Fibroblast of lung (primary cell): ENCODE results near the gene PARS2. TPM values are rescaled to one million over a fixed set of nuclear protein-coding genes. Genes with fewer than 3 reads are reported as not detected.
A peak's percentile ranks its signal among the peaks of the same experiment; 100 is the strongest.

Experiments used
- DNase-seq, 2 donors: peaks; one replicate each; pipeline versions ENCODE4 v3.0.0 to v3.0.0-alpha.2; 2010; ENCODE audit warnings: low read depth in 2 of 2
- H2AFZ ChIP-seq: 2 replicates; pipeline ENCODE4 v1.5.1; 2012; ENCODE audit warnings: low read length, control low read depth, inconsistent platforms
- H3K27ac ChIP-seq: 2 replicates; pipeline ENCODE4 v1.5.1; 2011; ENCODE audit warnings: low read length, control low read depth; ENCODE audit not compliant: insufficient read depth
- H3K27me3 ChIP-seq: 2 replicates; pipeline ENCODE4 v1.5.1; 2011; ENCODE audit warnings: mild to moderate bottlenecking, low read length; ENCODE audit not compliant: control insufficient read depth, insufficient read depth
- H3K36me3 ChIP-seq: 2 replicates; pipeline ENCODE4 v1.5.1; 2011; ENCODE audit warnings: low read length; ENCODE audit not compliant: control insufficient read depth, insufficient read depth
- H3K4me1 ChIP-seq: 2 replicates; pipeline ENCODE4 v1.5.1; 2011; ENCODE audit warnings: low read length; ENCODE audit not compliant: control insufficient read depth, insufficient read depth; ENCODE audit errors: extremely low read depth
- H3K4me2 ChIP-seq: 2 replicates; pipeline ENCODE4 v1.5.1; 2011; ENCODE audit warnings: low read length, control low read depth; ENCODE audit not compliant: insufficient read depth; ENCODE audit errors: extremely low read depth
- H3K4me3 ChIP-seq, 4 experiments: fragments of 200-600 bp in 1 of 4; sonication (generic) in 1 of 4; replicated peaks in 1 of 4; 2 replicates each; pipeline ENCODE4 v1.5.1; 2011 to 2016; ENCODE audit warnings: low read length in 4 of 4, low read depth in 3 of 4, mild to moderate bottlenecking in 3 of 4, control low read depth in 2 of 4, inconsistent platforms in 1 of 4, mixed read lengths in 1 of 4; ENCODE audit not compliant: insufficient read depth in 1 of 4; ENCODE audit errors: control extremely low read depth in 1 of 4
- H3K79me2 ChIP-seq: 2 replicates; pipeline ENCODE4 v1.5.1; 2012; ENCODE audit warnings: mild to moderate bottlenecking, low read length, inconsistent platforms; ENCODE audit not compliant: control insufficient read depth, insufficient read depth
- H3K9ac ChIP-seq: 2 replicates; pipeline ENCODE4 v1.5.1; 2011; ENCODE audit warnings: mild to moderate bottlenecking, low read length, control low read depth; ENCODE audit not compliant: insufficient read depth
- H3K9me3 ChIP-seq: 2 replicates; pipeline ENCODE4 v1.5.1; 2012; ENCODE audit warnings: low read depth, low read length; ENCODE audit not compliant: control insufficient read depth, insufficient read depth
- H4K20me1 ChIP-seq: 2 replicates; pipeline ENCODE4 v1.5.1; 2011; ENCODE audit warnings: low read length; ENCODE audit not compliant: control insufficient read depth, insufficient read depth; ENCODE audit errors: extremely low read depth
- EZH2 ChIP-seq: IDR thresholded peaks from 2 replicates; pipeline ENCODE4 v1.5.1; 2012; ENCODE audit warnings: low read length, control low read depth, mild to moderate bottlenecking; ENCODE audit errors: missing control alignments
- polyA plus RNA-seq, 2 donors: library from polyadenylated mRNA; depleted of rRNA in 1 of 2; stranded (reverse) in 1 of 2; unstranded in 1 of 2; fragments of >200 nt; gene quantifications; 2 replicates each; pipeline ENCODE4 v1.2.1, GENCODE V29; 2011 to 2012; ENCODE audit warnings: missing spikeins in 1 of 2
- total RNA-seq: library from RNA; depleted of rRNA; stranded (reverse); fragments of >200 nt; gene quantifications from 2 replicates; pipeline ENCODE4 v1.2.1, GENCODE V29; 2014
- TF ChIP-seq, protein P1 (sequence below), 2 donors: IDR thresholded peaks in 1 of 2; conservative IDR thresholded peaks in 1 of 2; 1 replicate in 1 of 2; 2 replicates in 1 of 2; pipeline ENCODE4 v1.5.1; 2011 to 2012; ENCODE audit warnings: low read length in 2 of 2, control low read depth in 1 of 2, inconsistent platforms in 1 of 2, low read depth in 1 of 2, mild to moderate bottlenecking in 1 of 2

PARS2 gene
- total and polyA plus RNA-seq, 2 donors (not counting 1 experiment from before 2014, with no cell fraction given), result 3.4 to 5.4 TPM

DNA sequence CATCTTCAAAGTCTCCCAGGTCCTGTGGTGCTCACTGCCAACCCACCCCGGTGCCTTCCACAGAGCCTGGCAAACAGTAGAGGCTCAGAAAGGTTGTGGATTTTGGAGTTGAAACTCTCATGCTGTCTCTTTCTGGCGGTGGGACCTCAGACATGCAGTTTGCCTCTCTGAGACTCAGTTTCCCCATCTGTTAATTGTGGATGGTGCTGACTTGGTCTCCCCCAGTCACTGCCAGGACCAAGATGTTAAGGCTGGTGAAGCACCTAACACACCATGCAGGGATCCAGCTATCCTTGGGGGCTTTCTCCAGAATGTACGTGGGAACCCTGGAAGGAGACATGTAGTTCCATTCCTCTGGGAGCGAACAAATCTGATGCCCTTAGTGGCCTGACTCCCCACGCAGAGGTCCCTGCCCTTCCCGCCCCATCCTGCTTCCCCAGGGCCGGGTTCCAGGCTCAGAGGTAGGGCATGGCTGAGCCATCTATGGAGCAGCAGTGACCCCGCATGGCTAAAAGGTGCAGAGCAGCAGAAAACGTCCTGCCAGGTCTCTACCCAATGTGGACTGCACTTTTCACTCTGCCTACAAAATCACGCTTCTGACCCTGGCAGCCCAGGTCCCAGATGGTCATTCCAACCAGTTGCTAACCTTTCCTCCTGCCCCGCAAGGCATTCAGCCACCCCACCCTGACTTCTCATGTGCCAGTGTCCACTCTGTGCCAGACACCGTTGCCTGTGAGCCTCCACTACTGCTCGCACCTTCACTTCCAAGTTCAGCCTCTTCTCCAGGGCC lies 46.0 kb upstream of the PARS2 start:
- Histone ChIP-seq H3K27me3 (peaks cover 4% of the 10 kb centered on the region), H2AFZ (no peak overlapping the region), H3K36me3 (no peaks in the 10 kb centered on the region), H3K79me2 (no peaks in the 10 kb centered on the region), H3K4me1 (no peaks in the 10 kb centered on the region), H3K4me2 (no peak overlapping the region), H3K27ac (no peak overlapping the region), H3K4me3 (no peak overlapping the region), H4K20me1 (no peaks in the 10 kb centered on the region), H3K9me3 (no peaks in the 10 kb centered on the region), H3K9ac (no peak overlapping the region)
- TF ChIP-seq EZH2, result no peak
- TF ChIP-seq, protein P1, sequence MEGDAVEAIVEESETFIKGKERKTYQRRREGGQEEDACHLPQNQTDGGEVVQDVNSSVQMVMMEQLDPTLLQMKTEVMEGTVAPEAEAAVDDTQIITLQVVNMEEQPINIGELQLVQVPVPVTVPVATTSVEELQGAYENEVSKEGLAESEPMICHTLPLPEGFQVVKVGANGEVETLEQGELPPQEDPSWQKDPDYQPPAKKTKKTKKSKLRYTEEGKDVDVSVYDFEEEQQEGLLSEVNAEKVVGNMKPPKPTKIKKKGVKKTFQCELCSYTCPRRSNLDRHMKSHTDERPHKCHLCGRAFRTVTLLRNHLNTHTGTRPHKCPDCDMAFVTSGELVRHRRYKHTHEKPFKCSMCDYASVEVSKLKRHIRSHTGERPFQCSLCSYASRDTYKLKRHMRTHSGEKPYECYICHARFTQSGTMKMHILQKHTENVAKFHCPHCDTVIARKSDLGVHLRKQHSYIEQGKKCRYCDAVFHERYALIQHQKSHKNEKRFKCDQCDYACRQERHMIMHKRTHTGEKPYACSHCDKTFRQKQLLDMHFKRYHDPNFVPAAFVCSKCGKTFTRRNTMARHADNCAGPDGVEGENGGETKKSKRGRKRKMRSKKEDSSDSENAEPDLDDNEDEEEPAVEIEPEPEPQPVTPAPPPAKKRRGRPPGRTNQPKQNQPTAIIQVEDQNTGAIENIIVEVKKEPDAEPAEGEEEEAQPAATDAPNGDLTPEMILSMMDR (conservative IDR thresholded peaks at IDR 0.05 in 1 of 2, IDR thresholded peaks at IDR 0.05 in 1 of 2; ENCODE audit: low read depth in 1 of 2, low read length in 2 of 2), result peak; percentile 91 to 92
- peak in 1 of 2 donors; percentile 46 for DNase-seq

DNA sequence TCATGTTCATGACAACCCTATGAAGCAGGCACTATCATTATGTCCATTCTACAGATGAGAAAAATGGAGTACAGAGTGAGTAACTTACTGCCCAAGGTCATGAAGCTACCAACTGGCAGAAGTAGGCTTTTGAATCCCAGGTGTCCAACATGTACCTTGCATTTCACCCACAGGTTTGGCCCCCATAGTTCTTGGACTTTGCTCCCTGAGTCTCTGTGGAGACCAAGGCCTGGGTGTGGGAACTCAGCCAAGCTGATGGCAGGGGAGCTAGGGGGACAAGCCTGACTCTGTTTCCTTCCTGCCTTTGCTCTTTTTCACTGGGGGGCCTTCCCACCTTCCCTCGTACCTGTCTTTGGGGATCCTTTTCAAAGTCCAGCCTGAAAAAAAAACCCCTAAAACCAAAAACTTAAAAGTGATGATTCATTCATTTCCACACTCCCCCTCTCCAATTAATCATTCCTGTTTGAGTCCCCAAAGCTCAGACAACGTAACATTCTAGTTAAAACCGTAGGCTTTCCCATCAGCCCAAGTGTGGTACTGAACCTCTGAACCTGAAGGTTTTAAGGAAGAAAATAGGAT lies 45.3 kb upstream of the PARS2 start:
- no peak overlapping the region for H3K4me2 ChIP-seq
- H4K20me1 ChIP-seq, result no peaks in the 10 kb centered on the region
- no peak overlapping the region for H3K27ac ChIP-seq
- H3K79me2 ChIP-seq, result no peaks in the 10 kb centered on the region
- H3K4me3 ChIP-seq, result no peak overlapping the region
- DNase-seq, result no peak
- no peaks in the 10 kb centered on the region for H3K9me3 ChIP-seq
- H2AFZ ChIP-seq, result no peak overlapping the region
- H3K9ac ChIP-seq, result no peak overlapping the region
- TF ChIP-seq EZH2, result no peak
- TF ChIP-seq, protein P1 (conservative IDR thresholded peaks at IDR 0.05 in 1 of 2, IDR thresholded peaks at IDR 0.05 in 1 of 2; ENCODE audit: low read depth in 1 of 2, low read length in 2 of 2), result no peak
- no peaks in the 10 kb centered on the region for H3K4me1 ChIP-seq
- no peaks in the 10 kb centered on the region for H3K36me3 ChIP-seq
- peaks cover 4% of the 10 kb centered on the region for H3K27me3 ChIP-seq

DNA sequence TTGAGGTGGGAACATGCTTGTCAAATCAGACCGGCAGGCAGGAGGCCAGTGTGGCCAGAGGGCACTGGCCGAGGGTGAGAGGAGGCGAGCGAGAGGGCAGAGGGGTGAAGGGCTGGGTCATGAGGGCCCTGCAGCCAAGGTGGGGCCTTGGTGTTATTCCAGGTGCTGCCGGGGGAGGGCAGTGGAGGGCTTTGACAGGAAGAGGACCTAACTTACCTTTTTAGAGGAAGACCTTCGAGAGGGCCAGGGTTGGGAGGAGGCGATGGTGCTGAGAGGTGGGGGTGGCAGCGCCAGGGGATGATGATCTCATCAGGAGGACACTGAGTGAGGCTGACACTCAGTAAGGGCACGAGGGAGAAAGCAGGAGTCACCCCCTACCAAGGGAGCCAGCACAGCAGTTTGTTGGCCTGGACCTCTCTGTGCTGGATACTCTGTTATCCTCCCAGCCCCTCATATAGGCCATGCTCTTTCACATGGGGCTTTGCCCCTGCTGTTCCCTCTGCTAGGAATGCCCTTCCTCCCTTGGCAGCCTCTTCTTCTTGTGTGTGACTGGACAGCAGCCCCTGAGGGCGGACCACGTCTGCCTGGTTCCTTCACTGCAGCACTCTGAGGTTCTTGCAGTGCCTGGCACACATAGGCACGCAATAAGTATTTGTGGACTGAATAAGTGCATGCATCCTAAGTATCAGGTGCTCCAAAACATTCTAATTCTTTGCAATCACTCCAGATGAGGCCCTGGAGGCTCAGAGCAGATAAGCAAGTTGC lies 44.3 kb upstream of the PARS2 start:
- Histone ChIP-seq H3K79me2 (no peaks in the 10 kb centered on the region), H3K36me3 (no peaks in the 10 kb centered on the region), H3K4me3 (no peak overlapping the region), H3K4me2 (no peak overlapping the region), H3K9ac (no peak overlapping the region), H2AFZ (no peak overlapping the region), H3K4me1 (no peaks in the 10 kb centered on the region), H3K27me3 (peaks cover 4% of the 10 kb centered on the region), H3K27ac (no peak overlapping the region), H3K9me3 (no peaks in the 10 kb centered on the region), H4K20me1 (no peaks in the 10 kb centered on the region)
- DNase-seq, result no peak
- TF ChIP-seq, protein P1 (conservative IDR thresholded peaks at IDR 0.05 in 1 of 2, IDR thresholded peaks at IDR 0.05 in 1 of 2; ENCODE audit: low read depth in 1 of 2, low read length in 2 of 2), result peak; percentile 18 to 30
- no peak for TF ChIP-seq EZH2
